Ectodermal cell (in vitro differentiated cells): ENCODE data around the gene RRP36.
A peak's percentile ranks its signal among the peaks of the same experiment; 100 is the strongest.

Source experiments
- H3K27ac ChIP-seq: 2 replicates; pipeline ENCODE4 v1.7.0; 2013; ENCODE audit warnings: mild to moderate bottlenecking, low read depth, low read length; ENCODE audit not compliant: insufficient read depth, poor library complexity, severe bottlenecking
- H3K27me3 ChIP-seq: 2 replicates; pipeline ENCODE4 v1.7.0; 2013; ENCODE audit warnings: mild to moderate bottlenecking, low read length; ENCODE audit not compliant: insufficient read depth, control insufficient read depth, poor library complexity, severe bottlenecking
- H3K36me3 ChIP-seq: one replicate; pipeline ENCODE4 v1.7.0; 2013; ENCODE audit warnings: low read length; ENCODE audit not compliant: control insufficient read depth, insufficient read depth
- H3K4me1 ChIP-seq: one replicate; pipeline ENCODE4 v1.7.0; 2013; ENCODE audit warnings: low read length; ENCODE audit not compliant: control insufficient read depth, insufficient read depth
- H3K4me3 ChIP-seq: 2 replicates; pipeline ENCODE4 v1.7.0; 2013; ENCODE audit warnings: low read depth, low read length, control low read depth; ENCODE audit not compliant: insufficient read depth
- H3K9me3 ChIP-seq: 2 replicates; pipeline ENCODE4 v1.7.0; 2013; ENCODE audit warnings: mild to moderate bottlenecking, low read length, moderate library complexity; ENCODE audit not compliant: control insufficient read depth
- WGBS, 2 experiments: methylation state at CpG; one replicate each; pipeline ENCODE4 v1.1.7; 2013; ENCODE audit warnings: missing lambda C conversion rate in 2 of 2; 5-methylcytosine and 5-hydroxymethylcytosine counted together

RRP36 gene

DNA sequence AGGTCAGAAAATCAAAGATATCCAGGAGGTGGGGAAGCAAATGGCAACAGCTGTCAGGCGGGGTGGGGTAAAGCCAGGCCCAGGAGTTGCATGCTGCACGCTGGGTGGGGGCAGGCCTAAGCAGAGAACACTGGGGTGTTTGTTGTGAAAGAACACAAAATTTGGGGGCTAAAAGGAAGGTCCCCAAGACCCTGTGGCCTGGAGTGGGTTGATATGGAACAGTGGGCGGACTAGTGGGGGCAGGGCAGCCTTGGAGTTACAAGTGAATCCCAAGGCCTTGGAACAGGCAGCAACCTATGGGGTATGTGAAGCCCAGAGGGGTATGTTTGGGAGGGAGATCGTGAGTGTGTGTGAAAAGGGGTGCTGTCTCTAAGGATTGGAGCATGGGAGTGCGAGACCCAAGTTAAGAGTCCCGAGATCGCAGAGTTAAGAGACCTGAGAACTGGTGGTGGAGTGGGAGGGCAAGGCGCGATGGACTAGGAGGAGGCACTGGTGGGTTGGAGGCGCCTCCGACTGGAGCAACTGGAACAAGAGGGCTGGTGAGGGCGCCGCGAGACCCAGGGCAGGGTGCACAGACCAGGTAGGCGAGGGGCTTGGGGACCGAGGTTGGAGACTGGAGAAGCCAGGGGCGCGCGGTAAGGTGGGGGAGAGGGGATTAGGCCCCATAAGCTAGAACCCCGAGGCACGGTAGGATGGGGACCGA is 31.6 kb downstream of the RRP36 start:
- Histone ChIP-seq H3K4me3 (peak overlapping the region; percentile 82), H3K27ac (peak overlapping the region; percentile 71), H3K4me1 (peaks cover 9% of the 10 kb centered on the region), H3K27me3 (no peaks in the 10 kb centered on the region), H3K9me3 (no peaks in the 10 kb centered on the region), H3K36me3 (peaks cover 19% of the 10 kb centered on the region)
- WGBS, 2 experiments = 20 to 22% methylated on average over 22 of the region's 22 CpGs

- Histone ChIP-seq H3K27ac (peak within 1 kb of the TSS; percentile 71), H3K27me3 (no peaks in the 10 kb centered on the region), H3K4me1 (peaks cover 15% of the 10 kb centered on the region), H3K36me3 (peaks cover 15% of the 10 kb centered on the region), H3K9me3 (no peaks in the 10 kb centered on the region), H3K4me3 (peak within 1 kb of the TSS; percentile 82)
- WGBS, 2 experiments = 1 to 3% methylated on average over 44 to 45 of the region's 45 CpGs
These were observed 32.3 kb downstream of the RRP36 start, which contains the start of gene CUL7 for GRCh38 chr6:43053545-43054205. TSS of gene CUL7 (minus strand) at chr6:43053851. CDS start at chr6:43052788, 1,063 bp downstream.

- no peak overlapping the region for H3K4me3 ChIP-seq
- peaks cover 15% of the 10 kb centered on the region for H3K4me1 ChIP-seq
- no peaks in the 10 kb centered on the region for H3K9me3 ChIP-seq
- WGBS, 2 experiments = 84 to 85% methylated on average over 17 of the region's 17 CpGs
- H3K27me3 ChIP-seq = no peaks in the 10 kb centered on the region
- peaks cover 12% of the 10 kb centered on the region for H3K36me3 ChIP-seq
- H3K27ac ChIP-seq = no peak overlapping the region
These were observed 33.0 kb downstream of the RRP36 start for GRCh38 chr6:43054206-43054943.

- Histone ChIP-seq H3K9me3 (no peaks in the 10 kb centered on the region), H3K27ac (no peak overlapping the region), H3K4me3 (no peak overlapping the region), H3K4me1 (peaks cover 19% of the 10 kb centered on the region), H3K27me3 (no peaks in the 10 kb centered on the region), H3K36me3 (no peaks in the 10 kb centered on the region)
- 92 to 95% methylated on average over 8 of the region's 8 CpGs for WGBS, 2 experiments
These were observed 34.5 kb downstream of the RRP36 start for GRCh38 chr6:43055966-43056365.

- H3K27me3 ChIP-seq = no peaks in the 10 kb centered on the region
- WGBS, 2 experiments = 77 to 89% methylated on average over 1 of the region's 1 CpG
- no peak overlapping the region for H3K27ac ChIP-seq
- peak overlapping the region; percentile 98 for H3K4me3 ChIP-seq
- no peaks in the 10 kb centered on the region for H3K36me3 ChIP-seq
- peaks cover 10% of the 10 kb centered on the region for H3K4me1 ChIP-seq
- H3K9me3 ChIP-seq = no peaks in the 10 kb centered on the region
These were observed 37.1 kb downstream of the RRP36 start for GRCh38 chr6:43058531-43058930.

- Histone ChIP-seq H3K4me1 (peaks cover 10% of the 10 kb centered on the region), H3K4me3 (peak within 1 kb of the TSS; percentile 98), H3K27me3 (no peaks in the 10 kb centered on the region), H3K27ac (peak within 1 kb of the TSS; percentile 18), H3K9me3 (no peaks in the 10 kb centered on the region), H3K36me3 (no peaks in the 10 kb centered on the region)
- WGBS, 2 experiments = 0% methylated on average over 64 of the region's 64 CpGs
These were observed 38.0 kb downstream of the RRP36 start, which contains the start of the genes KLC4 and MRPL2 for GRCh38 chr6:43059168-43060033. TSS of gene KLC4 (plus strand) at chr6:43059631. CDS start at chr6:43061336, 1,705 bp downstream. TSS of gene MRPL2 (minus strand) at chr6:43059434. CDS start at chr6:43059381, 53 bp downstream.

DNA sequence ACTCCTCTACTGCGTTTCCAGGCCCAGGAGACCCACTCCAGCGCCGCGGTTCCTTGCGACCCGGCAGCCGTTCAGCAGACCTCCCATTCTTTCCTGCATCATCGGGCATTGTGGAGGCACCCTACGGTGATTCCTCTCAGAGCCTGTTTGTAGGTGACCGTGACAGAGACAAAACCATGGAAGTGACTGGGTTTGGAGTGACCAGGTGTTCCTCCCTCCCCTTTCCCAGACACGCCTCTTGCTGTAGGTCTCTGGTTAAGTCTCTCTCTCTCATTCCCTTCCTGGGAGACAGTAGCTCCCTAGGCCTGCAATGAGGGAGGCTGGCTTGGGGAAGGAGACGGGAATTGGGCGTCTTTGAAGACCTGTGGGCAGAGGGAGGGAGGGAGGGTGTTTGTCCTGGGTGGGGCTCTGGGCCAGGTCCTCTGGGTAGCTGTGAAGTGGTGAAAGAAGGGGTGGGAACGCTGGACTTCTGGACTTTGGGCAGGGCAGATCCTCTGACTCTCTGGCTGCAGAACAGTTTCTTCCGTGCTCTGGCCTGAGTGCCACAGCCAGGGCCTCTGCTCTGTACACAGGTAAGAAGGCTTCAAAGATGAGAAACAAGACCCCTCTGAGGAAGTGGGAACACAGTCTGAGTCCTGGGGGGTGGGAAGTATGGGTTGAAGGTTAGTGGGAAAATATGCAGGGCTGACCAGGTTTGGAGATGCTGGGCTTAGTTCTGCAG is 38.8 kb downstream of the RRP36 start:
- H3K36me3 ChIP-seq = no peaks in the 10 kb centered on the region
- H3K4me3 ChIP-seq = peak overlapping the region; percentile 98
- H3K9me3 ChIP-seq = no peaks in the 10 kb centered on the region
- 14 to 16% methylated on average over 15 of the region's 15 CpGs for WGBS, 2 experiments
- no peaks in the 10 kb centered on the region for H3K27me3 ChIP-seq
- peaks cover 10% of the 10 kb centered on the region for H3K4me1 ChIP-seq
- peak overlapping the region; percentile 16 for H3K27ac ChIP-seq

GRCh38 chr6:43060755-43061633 is 39.6 kb downstream of the RRP36 start:
- peaks cover 10% of the 10 kb centered on the region for H3K4me1 ChIP-seq
- no peaks in the 10 kb centered on the region for H3K27me3 ChIP-seq
- no peak overlapping the region for H3K4me3 ChIP-seq
- H3K9me3 ChIP-seq = no peaks in the 10 kb centered on the region
- WGBS, 2 experiments = 92% methylated on average over 12 of the region's 12 CpGs
- H3K36me3 ChIP-seq = no peaks in the 10 kb centered on the region
- H3K27ac ChIP-seq = no peak overlapping the region
